ENCODE data around the gene IKZF4. TPM values are rescaled to one million over a fixed set of nuclear protein-coding genes. Genes with fewer than 3 reads are reported as not detected.

Gene IKZF4
- total and polyA plus RNA-seq, 2 donors from 2014 or later = 2.7 to 9.4 TPM

DNA sequence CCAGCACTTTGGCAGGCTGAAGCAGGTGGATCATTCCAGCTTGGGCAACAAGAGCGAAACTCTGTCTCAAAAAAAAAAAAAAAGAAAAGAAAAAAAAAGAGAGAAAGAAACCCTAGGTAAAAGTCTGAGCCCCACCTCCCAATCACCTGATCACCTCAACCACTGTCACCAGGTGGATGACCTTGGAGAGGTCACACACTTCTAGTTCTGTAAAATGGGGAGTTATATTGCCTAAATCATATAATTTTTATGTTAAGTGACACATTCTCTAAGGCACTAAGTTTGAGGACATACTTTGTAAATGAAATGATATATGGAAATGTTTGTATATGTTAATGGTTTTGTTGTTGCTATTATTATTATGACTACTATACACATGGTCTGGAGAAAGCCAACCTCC is 57.6 kb downstream of the IKZF4 start:
- DNase-seq (peak in 1 of 5 donors; percentile 18), FAIRE-seq (no peak)
- no peaks in the 10 kb centered on the region for H3K36me3 ChIP-seq (ENCODE audit: control insufficient read depth in 2 of 3, insufficient read depth in 3 of 3, low read length in 3 of 3)
- H3K9ac ChIP-seq (ENCODE audit: low read length in 3 of 3) = peak overlapping the region in 1 of 3 donors; percentile 84
- H3K9me3 ChIP-seq (ENCODE audit: control insufficient read depth in 2 of 3, insufficient read depth in 1 of 3, low read length in 3 of 3) = no peaks in the 10 kb centered on the region
- intact Hi-C loops (cut with DNase I) = no loop called here
- H3K4me1 ChIP-seq (ENCODE audit: control insufficient read depth in 2 of 3, insufficient read depth in 2 of 3, low read depth in 1 of 3, low read length in 3 of 3) = peaks cover 4 to 7% (median 6%) of the 10 kb centered on the region in 3 donors
- no peaks in the 10 kb centered on the region for H3K27me3 ChIP-seq (ENCODE audit: control insufficient read depth, insufficient read depth, low read length)
- TF ChIP-seq, protein P1, sequence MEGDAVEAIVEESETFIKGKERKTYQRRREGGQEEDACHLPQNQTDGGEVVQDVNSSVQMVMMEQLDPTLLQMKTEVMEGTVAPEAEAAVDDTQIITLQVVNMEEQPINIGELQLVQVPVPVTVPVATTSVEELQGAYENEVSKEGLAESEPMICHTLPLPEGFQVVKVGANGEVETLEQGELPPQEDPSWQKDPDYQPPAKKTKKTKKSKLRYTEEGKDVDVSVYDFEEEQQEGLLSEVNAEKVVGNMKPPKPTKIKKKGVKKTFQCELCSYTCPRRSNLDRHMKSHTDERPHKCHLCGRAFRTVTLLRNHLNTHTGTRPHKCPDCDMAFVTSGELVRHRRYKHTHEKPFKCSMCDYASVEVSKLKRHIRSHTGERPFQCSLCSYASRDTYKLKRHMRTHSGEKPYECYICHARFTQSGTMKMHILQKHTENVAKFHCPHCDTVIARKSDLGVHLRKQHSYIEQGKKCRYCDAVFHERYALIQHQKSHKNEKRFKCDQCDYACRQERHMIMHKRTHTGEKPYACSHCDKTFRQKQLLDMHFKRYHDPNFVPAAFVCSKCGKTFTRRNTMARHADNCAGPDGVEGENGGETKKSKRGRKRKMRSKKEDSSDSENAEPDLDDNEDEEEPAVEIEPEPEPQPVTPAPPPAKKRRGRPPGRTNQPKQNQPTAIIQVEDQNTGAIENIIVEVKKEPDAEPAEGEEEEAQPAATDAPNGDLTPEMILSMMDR (IDR thresholded peaks at IDR 0.05; ENCODE audit: borderline replicate concordance, extremely low read depth, insufficient read depth) = no peak
- peak overlapping the region; percentile 82 to 93 for H3K27ac ChIP-seq (ENCODE audit: low read depth in 2 of 2, low read length in 2 of 2)
- peak overlapping the region in 2 of 3 donors; percentile 11 to 79 for H3K4me3 ChIP-seq (ENCODE audit: low read length in 3 of 3)

DNA sequence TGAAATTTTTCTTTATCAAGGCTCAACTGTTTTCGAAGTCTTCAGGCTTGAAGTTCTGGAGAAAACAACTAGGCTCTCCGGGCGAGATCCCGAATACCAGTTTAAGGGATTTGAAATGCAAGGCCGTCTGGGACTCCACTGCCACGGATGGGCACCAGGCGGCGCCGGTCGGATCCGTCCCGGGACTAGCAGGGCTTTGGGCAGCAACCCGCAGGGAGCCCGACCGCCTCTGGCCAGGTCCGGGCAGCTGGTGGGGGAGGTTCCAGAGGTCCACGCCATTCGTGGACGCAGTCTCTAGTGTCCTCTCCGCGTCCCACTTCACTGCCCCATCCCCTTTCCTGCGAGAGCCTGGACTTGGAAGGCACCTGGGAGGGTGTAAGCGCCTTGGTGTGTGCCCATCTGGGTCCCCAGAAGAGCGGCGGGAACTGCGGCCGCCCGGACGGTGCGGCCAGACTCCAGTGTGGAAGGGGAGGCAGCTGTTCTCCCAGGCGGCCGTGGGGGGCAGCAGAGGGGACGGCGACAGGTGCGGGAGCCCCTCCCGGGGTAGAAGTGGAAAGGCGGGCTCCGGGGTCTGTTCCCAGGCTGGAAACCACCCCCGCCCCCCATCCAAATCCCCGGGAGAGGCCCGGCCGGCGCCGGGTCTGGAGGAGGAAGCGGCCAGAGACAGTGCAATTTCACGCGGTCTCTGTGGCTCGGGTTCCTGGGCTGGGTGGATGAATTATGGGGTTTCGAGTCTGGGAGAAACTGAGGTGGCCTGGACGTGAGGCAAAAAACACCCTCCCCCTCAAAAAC is 58.3 kb downstream of the IKZF4 start:
- FAIRE-seq (no peak), DNase-seq (peak; percentile 92 to 95 (median 93))
- H3K4me1 ChIP-seq (ENCODE audit: control insufficient read depth in 2 of 3, insufficient read depth in 2 of 3, low read depth in 1 of 3, low read length in 3 of 3) = peaks cover 4 to 13% (median 7%) of the 10 kb centered on the region in 3 donors
- no peaks in the 10 kb centered on the region for H3K9me3 ChIP-seq (ENCODE audit: control insufficient read depth in 2 of 3, insufficient read depth in 1 of 3, low read length in 3 of 3)
- H3K36me3 ChIP-seq (ENCODE audit: control insufficient read depth in 2 of 3, insufficient read depth in 3 of 3, low read length in 3 of 3) = peaks cover 0 to 7% (median 3%) of the 10 kb centered on the region in 3 donors
- H3K27me3 ChIP-seq (ENCODE audit: control insufficient read depth, insufficient read depth, low read length) = no peaks in the 10 kb centered on the region
- peak overlapping the region; percentile 57 to 79 (median 71) for H3K4me3 ChIP-seq (ENCODE audit: low read length in 3 of 3)
- intact Hi-C loops (cut with DNase I) = no loop called here
- H3K9ac ChIP-seq (ENCODE audit: low read length in 3 of 3) = peak overlapping the region in 2 of 3 donors; percentile 35 to 84
- TF ChIP-seq, protein P1 (IDR thresholded peaks at IDR 0.05; ENCODE audit: borderline replicate concordance, extremely low read depth, insufficient read depth) = peak; percentile 70
- peak overlapping the region; percentile 82 to 93 for H3K27ac ChIP-seq (ENCODE audit: low read depth in 2 of 2, low read length in 2 of 2)

DNA sequence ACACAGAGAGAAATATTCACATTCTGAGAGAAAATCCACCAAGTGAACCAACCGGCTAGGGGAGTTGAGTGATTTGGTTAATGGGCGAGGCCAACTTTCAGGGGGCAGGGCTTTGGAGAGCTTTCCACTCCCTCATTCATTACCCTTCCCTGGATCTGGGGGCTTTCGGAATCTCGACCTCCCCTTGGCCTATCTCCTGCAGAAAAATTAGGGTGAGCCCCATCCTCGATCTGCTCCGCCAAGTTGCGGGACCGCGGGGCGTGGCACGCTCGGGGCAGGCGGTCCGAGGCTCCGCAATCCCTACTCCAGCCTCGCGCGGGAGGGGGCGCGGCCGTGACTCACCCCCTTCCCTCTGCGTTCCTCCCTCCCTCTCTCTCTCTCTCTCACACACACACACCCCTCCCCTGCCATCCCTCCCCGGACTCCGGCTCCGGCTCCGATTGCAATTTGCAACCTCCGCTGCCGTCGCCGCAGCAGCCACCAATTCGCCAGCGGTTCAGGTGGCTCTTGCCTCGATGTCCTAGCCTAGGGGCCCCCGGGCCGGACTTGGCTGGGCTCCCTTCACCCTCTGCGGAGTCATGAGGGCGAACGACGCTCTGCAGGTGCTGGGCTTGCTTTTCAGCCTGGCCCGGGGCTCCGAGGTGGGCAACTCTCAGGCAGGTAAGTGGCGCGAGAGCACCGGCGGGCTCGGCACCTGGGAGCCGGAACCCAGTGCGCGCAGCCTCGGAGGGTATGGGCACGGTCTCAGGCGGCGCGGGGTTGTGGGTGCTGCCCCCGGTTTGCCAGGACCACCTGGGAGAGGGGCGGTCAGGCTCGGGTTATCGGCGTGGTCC is 59.1 kb downstream of the IKZF4 start, which contains the start of gene ERBB3:
TSS of gene ERBB3 (plus strand) at position 443 of the 833 bp plus-strand sequence. CDS start at position 579, 136 bp downstream.
- no peaks in the 10 kb centered on the region for H3K9me3 ChIP-seq (ENCODE audit: control insufficient read depth in 2 of 3, insufficient read depth in 1 of 3, low read length in 3 of 3)
- H3K36me3 ChIP-seq (ENCODE audit: control insufficient read depth in 2 of 3, insufficient read depth in 3 of 3, low read length in 3 of 3) = peaks cover 0 to 10% (median 3%) of the 10 kb centered on the region in 3 donors
- peak within 1 kb of the TSS; percentile 42 to 84 (median 81) for H3K9ac ChIP-seq (ENCODE audit: low read length in 3 of 3)
- H3K4me3 ChIP-seq (ENCODE audit: low read length in 3 of 3) = peak within 1 kb of the TSS; percentile 57 to 79 (median 71)
- FAIRE-seq (no peak), DNase-seq (peak; percentile 85 to 93 (median 93))
- intact Hi-C loops (cut with DNase I) = no loop called here
- H3K27ac ChIP-seq (ENCODE audit: low read depth in 2 of 2, low read length in 2 of 2) = peak within 1 kb of the TSS; percentile 82 to 93
- H3K4me1 ChIP-seq (ENCODE audit: control insufficient read depth in 2 of 3, insufficient read depth in 2 of 3, low read depth in 1 of 3, low read length in 3 of 3) = peaks cover 4 to 13% (median 8%) of the 10 kb centered on the region in 3 donors
- TF ChIP-seq, protein P1 (IDR thresholded peaks at IDR 0.05; ENCODE audit: borderline replicate concordance, extremely low read depth, insufficient read depth) = peak; percentile 6
- no peaks in the 10 kb centered on the region for H3K27me3 ChIP-seq (ENCODE audit: control insufficient read depth, insufficient read depth, low read length)

All from kidney (tissue), 14 donors.